Subcutaneous abdominal adipose tissue (tissue), 5 donors: ENCODE data around the gene TRIM71.
A peak's percentile ranks its signal among the peaks of the same experiment; 100 is the strongest.
"Not testable (repeated sequence)": the region's sequence is repeated elsewhere in the genome, so short reads cannot be mapped to it uniquely, and the experiment has no call there.

Source experiments
- H3K27ac ChIP-seq: one replicate; pipeline ENCODE4 v1.7.0; 2013; ENCODE audit warnings: low read depth, mild to moderate bottlenecking, inconsistent platforms, low read length, moderate library complexity
- H3K27me3 ChIP-seq, 5 donors: one replicate each; pipeline ENCODE4 v1.7.0; 2013; ENCODE audit warnings: low read length in 5 of 5, inconsistent platforms in 1 of 5; ENCODE audit not compliant: control insufficient read depth in 5 of 5, insufficient read depth in 4 of 5
- H3K36me3 ChIP-seq, 5 donors: one replicate each; pipeline ENCODE4 v1.7.0; 2013; ENCODE audit warnings: low read length in 5 of 5; ENCODE audit not compliant: control insufficient read depth in 5 of 5, insufficient read depth in 5 of 5
- H3K4me1 ChIP-seq, 5 donors: one replicate each; pipeline ENCODE4 v1.7.0; 2013; ENCODE audit warnings: low read length in 5 of 5, mild to moderate bottlenecking in 3 of 5, moderate library complexity in 1 of 5; ENCODE audit not compliant: control insufficient read depth in 5 of 5, insufficient read depth in 5 of 5
- H3K4me3 ChIP-seq, 5 donors: one replicate each; pipeline ENCODE4 v1.7.0; 2013; ENCODE audit warnings: low read length in 5 of 5, low read depth in 1 of 5
- H3K9ac ChIP-seq, 5 donors: one replicate each; pipeline ENCODE4 v1.7.0; 2013; ENCODE audit warnings: low read length in 5 of 5, mild to moderate bottlenecking in 4 of 5, moderate library complexity in 3 of 5
- H3K9me3 ChIP-seq, 5 donors: one replicate each; pipeline ENCODE4 v1.7.0; 2013; ENCODE audit warnings: low read length in 5 of 5; ENCODE audit not compliant: control insufficient read depth in 5 of 5
- donor health status: healthy.
- donor health status: healthy.
- donor health status: healthy.
- donor health status: healthy.
- donor health status: healthy.

TRIM71 gene

DNA sequence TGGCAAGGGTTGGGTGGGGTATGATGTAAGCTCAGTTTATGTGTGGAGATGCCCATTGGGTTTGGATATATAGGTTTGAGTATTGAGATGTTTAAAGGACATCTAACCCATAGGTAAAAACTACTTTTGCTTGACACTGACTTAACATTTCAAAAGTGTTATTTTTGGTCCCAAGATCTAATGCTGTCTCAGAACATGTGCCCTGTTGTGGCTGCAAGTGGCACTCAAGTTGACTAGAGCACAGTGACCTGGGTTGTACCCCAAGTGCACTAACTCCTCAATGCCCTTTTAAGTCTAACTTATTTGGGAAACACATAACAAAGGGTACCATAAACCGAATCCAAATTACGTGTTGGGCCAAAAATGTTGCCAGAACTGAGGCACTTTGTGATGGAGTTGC lies 77.2 kb downstream of the TRIM71 start:
- no peaks in the 10 kb centered on the region for H3K36me3 ChIP-seq
- no peaks in the 10 kb centered on the region for H3K4me1 ChIP-seq
- H3K27ac ChIP-seq = no peak overlapping the region
- no peak overlapping the region for H3K4me3 ChIP-seq
- no peaks in the 10 kb centered on the region for H3K9me3 ChIP-seq
- no peak overlapping the region for H3K9ac ChIP-seq
- peaks cover 0 to under 1% (median 0%) of the 10 kb centered on the region in 5 donors for H3K27me3 ChIP-seq

DNA sequence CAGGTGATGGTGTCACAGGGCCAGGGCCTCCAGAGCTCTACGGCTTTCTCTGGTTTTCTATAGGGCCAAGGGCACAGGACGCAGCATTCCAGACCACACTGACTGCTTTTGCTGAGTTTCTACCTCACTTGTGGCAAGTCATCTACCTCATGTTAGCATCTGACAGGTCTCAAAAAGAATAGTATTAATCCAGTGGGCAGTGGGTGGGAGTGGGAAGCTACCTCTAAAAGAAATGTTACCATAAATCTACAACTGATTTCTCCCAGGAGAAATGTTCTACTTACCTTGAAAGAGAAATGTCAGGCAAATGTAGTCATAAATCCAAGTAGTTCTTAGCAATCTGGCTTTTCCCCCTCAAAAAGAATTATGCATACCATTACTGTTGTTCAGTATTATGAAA lies 77.9 kb downstream of the TRIM71 start:
- H3K27me3 ChIP-seq = peaks cover 0 to 3% (median 0%) of the 10 kb centered on the region in 5 donors
- H3K27ac ChIP-seq = no peak overlapping the region
- H3K9ac ChIP-seq = no peak overlapping the region
- H3K4me3 ChIP-seq = no peak overlapping the region
- no peaks in the 10 kb centered on the region for H3K36me3 ChIP-seq
- H3K4me1 ChIP-seq = no peaks in the 10 kb centered on the region
- H3K9me3 ChIP-seq = no peaks in the 10 kb centered on the region

DNA sequence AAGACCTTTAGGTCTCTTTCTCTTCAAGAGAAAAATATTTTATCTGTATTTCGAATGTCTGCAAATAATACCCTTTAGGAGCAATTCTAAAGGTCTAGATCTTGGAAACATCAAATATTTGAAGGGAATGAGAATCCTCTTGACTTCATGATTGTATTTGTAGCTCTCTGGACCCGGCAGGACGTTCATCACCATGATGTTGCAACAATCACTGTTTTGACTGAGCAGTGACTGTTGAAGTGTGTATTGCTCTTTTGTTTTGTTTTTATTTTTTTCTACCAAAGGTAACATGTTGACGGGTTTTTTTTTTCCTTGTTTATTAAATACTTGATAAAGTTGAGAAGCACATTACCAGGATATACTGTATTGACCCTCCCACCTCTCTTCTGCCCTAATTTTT lies 78.3 kb downstream of the TRIM71 start:
- H3K27ac ChIP-seq = no peak overlapping the region
- H3K36me3 ChIP-seq = no peaks in the 10 kb centered on the region
- no peak overlapping the region for H3K4me3 ChIP-seq
- no peak overlapping the region for H3K9ac ChIP-seq
- no peaks in the 10 kb centered on the region for H3K9me3 ChIP-seq
- peaks cover 0 to 3% (median 0%) of the 10 kb centered on the region in 5 donors for H3K27me3 ChIP-seq
- H3K4me1 ChIP-seq = no peaks in the 10 kb centered on the region

DNA sequence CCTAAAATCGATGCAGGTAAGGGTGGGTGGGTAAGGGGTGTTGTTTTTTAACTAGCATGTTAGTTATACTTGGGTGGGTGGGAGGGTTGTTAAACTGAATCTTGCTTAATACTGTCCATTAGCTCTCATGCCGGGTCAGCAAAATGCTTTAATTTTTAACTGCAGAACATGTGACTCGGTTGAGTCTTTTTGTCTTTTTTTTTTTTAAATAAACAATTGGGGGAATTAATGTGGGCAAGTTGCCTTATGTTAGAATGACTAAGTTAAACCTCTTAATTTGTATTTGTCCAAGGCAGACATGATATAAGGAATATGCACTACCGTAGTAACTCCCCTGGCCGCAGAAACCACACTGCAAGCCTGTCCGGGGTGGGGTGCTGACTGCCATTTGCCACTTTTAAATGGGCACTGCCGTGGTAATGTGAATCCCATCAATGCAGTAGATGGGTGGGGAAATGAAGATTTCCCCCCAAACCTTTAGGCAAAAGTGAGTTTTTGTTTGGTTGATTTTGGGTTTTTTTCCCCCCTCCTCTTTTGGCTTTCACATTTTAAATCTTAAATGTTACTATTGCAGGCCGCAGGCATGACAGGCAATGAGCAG lies 79.3 kb downstream of the TRIM71 start:
- Histone ChIP-seq H3K4me3 (no peak overlapping the region), H3K4me1 (no peaks in the 10 kb centered on the region), H3K36me3 (no peaks in the 10 kb centered on the region), H3K27me3 (peaks cover 0 to 3% (median 0%) of the 10 kb centered on the region in 5 donors), H3K9ac (no peak overlapping the region), H3K9me3 (no peaks in the 10 kb centered on the region), H3K27ac (no peak overlapping the region)

DNA sequence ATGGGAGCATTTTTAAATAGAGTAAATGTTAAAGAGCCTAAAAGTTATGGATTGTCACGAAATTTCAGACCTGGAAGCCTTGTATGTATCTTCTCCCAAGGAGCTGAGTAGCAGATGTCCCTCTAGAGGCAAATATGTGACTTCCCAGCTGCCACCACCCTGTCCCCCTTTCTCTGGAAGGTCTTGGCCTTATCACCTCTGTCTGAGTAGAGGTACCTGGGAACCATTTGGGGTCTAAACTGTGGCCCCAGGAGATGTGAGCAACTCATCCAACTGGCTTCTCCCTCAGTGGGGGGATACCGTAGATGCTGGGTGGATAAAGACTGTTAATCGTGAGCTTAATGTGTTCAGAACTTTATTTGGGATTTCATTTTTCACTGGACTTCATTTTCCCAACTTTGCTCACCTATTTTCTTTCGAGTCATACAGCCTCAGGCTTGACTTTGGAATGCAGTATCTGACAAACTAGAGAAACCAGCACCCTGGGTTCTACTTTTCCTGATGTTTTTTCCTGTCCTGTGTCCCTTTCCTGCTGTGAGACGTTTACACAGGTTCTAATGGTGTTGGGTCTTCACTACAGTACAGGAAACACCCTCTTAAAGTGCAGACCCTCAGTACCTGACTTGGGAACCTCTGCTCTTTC lies 80.3 kb downstream of the TRIM71 start:
- H3K27me3 ChIP-seq = peaks cover 0 to 3% (median 0%) of the 10 kb centered on the region in 5 donors
- no peak overlapping the region for H3K27ac ChIP-seq
- no peak overlapping the region for H3K9ac ChIP-seq
- H3K9me3 ChIP-seq = no peaks in the 10 kb centered on the region
- H3K4me3 ChIP-seq = no peak overlapping the region
- no peaks in the 10 kb centered on the region for H3K36me3 ChIP-seq
- peaks cover 0 to 4% (median 3%) of the 10 kb centered on the region in 5 donors for H3K4me1 ChIP-seq

DNA sequence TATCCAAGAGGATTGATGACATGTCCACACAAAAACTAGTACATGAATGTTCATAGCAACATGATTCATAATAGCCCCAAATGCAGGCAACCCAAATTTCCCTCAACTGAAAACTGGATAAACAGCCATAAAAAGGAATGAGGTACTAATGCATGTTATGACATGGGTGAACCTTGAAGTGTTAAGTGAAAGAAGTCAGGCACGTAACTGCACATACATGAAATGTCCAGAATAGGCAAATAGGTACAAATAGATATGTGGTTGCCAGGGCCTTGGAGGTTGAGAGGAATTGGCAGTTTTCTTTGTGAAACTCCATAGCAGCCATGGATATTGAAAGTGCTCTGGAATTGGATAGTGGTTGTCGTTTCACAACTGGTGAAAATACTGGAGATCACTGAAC lies 81.5 kb downstream of the TRIM71 start:
- Histone ChIP-seq H3K4me3 (no peak overlapping the region), H3K9me3 (no peaks in the 10 kb centered on the region), H3K4me1 (peaks cover 0 to 4% (median 3%) of the 10 kb centered on the region in 5 donors), H3K9ac (no peak overlapping the region), H3K36me3 (no peaks in the 10 kb centered on the region), H3K27ac (no peak overlapping the region), H3K27me3 (peaks cover 0 to 3% (median 0%) of the 10 kb centered on the region in 5 donors)

DNA sequence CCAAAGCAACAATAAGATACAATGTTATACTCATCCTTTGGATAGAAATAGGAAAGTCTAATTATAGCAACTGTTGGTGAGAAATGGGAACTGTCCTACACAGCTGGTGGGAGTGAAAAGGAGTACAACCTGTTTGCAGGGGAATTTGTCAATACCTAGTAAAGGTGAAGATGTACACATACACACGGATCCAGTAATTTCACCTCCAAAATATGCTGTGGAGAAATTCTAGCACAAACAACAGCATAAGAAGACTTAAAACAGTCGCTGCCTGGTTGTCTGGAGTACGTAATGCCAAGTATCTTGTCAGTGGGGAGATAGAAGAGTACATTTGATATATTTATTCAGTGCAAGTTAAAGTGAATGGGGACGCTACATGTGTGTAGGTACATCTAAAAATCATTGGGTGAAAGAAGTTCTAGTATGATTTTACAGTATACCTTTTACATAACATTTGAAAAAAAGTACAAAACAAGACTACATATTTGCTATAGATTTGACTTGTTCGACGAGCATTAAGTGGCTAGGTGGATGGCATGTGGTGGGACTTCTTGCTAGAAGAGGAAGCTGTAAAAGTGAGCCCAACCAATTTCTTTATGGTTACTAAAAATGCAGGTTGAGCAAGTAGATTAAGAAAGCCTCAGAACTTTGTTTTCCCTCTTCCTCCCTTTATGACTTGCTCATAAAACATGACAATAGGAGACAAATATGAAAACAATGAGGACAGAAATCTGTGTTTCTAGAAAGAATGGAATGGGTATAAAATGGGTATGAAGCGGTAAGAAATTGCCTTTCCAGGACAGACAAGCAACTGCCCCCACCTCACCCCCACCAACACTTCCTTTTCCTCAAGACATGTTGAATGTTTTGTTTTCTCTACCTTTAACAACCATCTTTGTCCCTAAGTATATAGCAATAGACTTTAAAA lies 83.5 kb downstream of the TRIM71 start:
- no peak overlapping the region for H3K4me3 ChIP-seq
- peaks cover 0 to 4% (median 3%) of the 10 kb centered on the region in 5 donors for H3K4me1 ChIP-seq
- H3K9ac ChIP-seq = no peak overlapping the region
- no peaks in the 10 kb centered on the region for H3K9me3 ChIP-seq
- no peak overlapping the region for H3K27ac ChIP-seq
- peaks cover 0 to 3% (median 0%) of the 10 kb centered on the region in 5 donors for H3K27me3 ChIP-seq
- no peaks in the 10 kb centered on the region for H3K36me3 ChIP-seq

DNA sequence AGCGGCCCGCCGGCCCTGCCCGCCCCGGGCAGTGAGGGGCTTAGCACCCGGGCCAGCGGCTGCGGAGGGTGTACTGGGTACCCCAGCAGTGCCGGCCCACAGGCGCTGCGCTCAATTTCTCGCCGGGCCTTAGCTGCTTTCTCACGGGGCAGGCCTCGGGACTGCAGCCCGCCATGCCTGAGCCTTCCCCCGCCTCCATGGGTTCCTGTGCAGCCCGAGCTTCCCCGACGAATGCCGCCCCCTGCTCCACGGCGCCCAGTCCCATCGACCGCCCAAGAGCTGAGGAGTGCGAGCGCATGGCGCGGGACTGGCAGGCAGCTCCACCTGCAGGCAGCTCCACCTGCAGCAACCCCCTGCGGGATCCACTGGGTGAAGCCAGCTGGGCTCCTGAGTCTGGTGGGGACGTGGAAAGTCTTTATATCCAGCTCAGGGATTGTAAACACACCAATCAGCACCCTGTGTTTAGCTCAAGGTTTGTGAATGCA lies 85.1 kb downstream of the TRIM71 start:
- not testable (repeated sequence) for H3K36me3 ChIP-seq, H3K9ac ChIP-seq, H3K9me3 ChIP-seq, H3K27ac ChIP-seq, H3K27me3 ChIP-seq, H3K4me1 ChIP-seq
- peak overlapping the region in 2 of 5 donors; percentile 28 to 37 for H3K4me3 ChIP-seq

DNA sequence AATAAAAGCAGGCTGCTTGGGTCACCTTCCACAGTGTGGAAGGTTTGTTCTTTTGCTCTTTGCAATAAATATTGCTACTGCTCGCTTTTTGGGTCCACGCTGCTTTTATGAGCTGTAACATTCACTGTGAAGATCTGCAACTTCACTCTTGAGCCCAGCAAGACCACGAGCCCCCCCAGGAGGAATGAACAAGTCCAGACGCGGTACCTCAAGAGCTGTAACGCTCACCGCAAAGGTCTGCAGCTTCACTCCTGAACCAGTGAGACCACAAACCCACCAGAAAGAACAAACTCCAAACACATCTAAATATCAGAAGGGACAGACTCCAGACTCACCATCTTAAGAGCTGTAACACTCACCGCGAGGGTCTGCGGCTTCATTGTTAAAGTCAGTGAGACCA lies 86.2 kb downstream of the TRIM71 start:
- H3K36me3 ChIP-seq = no peaks in the 10 kb centered on the region
- no peak overlapping the region for H3K4me3 ChIP-seq
- H3K9me3 ChIP-seq = no peaks in the 10 kb centered on the region
- H3K4me1 ChIP-seq = peaks cover 0 to 4% (median 3%) of the 10 kb centered on the region in 5 donors
- H3K9ac ChIP-seq = no peak overlapping the region
- H3K27me3 ChIP-seq = peaks cover 0 to 3% (median 0%) of the 10 kb centered on the region in 5 donors
- no peak overlapping the region for H3K27ac ChIP-seq

DNA sequence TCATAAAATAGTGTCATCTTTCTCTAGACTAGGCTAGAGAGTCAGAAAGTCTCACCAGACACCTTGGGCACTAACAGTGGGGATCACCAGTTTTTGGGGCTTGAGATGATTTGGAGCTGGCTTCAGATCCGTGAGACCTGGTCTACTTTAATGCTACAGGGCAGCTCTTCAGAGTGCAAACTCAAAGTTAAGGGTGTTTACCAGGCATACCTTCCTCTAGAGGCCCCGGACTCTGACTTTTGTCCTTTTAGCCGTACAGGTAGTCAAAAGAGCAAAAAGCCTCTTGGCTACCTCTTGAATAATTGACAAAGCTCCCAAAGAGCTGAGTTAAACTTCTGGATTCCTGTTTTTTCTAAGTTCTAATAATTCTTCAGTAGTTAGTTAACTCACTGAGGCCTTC lies 92.2 kb downstream of the TRIM71 start:
- H3K4me3 ChIP-seq = no peak overlapping the region
- H3K27me3 ChIP-seq = no peaks in the 10 kb centered on the region
- no peak overlapping the region for H3K27ac ChIP-seq
- no peaks in the 10 kb centered on the region for H3K9me3 ChIP-seq
- H3K36me3 ChIP-seq = no peaks in the 10 kb centered on the region
- H3K4me1 ChIP-seq = peaks cover 0 to 9% (median 7%) of the 10 kb centered on the region in 5 donors
- no peak overlapping the region for H3K9ac ChIP-seq
